IMR-90 (cell line): ENCODE measurements around the gene EME2.

Experiments used
- CEBPB ChIP-seq: IDR thresholded peaks from 2 replicates; pipeline ENCODE4 v1.6.1; 2012; ENCODE audit warnings: low read depth, low read length, improper control_type of control experiment
- POLR2A ChIP-seq: IDR thresholded peaks from 2 replicates; pipeline ENCODE4 v1.6.1; 2012; ENCODE audit warnings: mild to moderate bottlenecking, low read depth, low read length
- RCOR1 ChIP-seq: IDR thresholded peaks from 2 replicates; pipeline ENCODE4 v1.6.1; 2012; ENCODE audit warnings: mild to moderate bottlenecking, low read length, improper control_type of control experiment; ENCODE audit not compliant: insufficient replicate concordance
- SMC3 ChIP-seq: fragments of 150-350 bp; IDR thresholded peaks from 2 replicates; pipeline ENCODE4 v1.6.1; 2016; ENCODE audit warnings: low read depth, mild to moderate bottlenecking, antibody characterized with exemption, low read length, moderate library complexity
- TF ChIP-seq, protein P1 (sequence below): conservative IDR thresholded peaks from 2 replicates; pipeline ENCODE4 v1.5.1; 2012; ENCODE audit warnings: mild to moderate bottlenecking, low read depth, low read length, improper control_type of control experiment

DNA sequence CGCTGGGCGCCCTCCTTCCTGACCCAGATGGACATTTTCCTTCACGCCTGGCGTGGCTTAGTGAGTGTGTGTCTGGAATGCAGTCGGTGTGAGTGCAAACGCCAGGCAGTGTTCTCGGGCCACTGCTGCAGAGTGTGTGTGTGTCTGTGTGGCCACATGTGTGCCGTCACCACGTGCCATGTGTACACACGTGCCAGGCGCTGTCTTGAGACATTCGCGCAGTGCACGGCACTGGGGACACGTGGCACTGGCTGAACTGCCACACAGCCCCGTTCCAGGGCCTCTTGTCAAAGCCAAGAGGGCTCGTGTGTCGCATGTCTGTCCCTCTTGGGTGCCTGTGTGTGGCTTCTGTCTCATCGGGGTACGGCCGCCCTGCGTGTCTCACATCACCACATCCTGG, 37.8 kb upstream of the EME2 start:
- TF ChIP-seq POLR2A (no peak), SMC3 (no peak), CEBPB (no peak), RCOR1 (no peak)
- TF ChIP-seq, protein P1, sequence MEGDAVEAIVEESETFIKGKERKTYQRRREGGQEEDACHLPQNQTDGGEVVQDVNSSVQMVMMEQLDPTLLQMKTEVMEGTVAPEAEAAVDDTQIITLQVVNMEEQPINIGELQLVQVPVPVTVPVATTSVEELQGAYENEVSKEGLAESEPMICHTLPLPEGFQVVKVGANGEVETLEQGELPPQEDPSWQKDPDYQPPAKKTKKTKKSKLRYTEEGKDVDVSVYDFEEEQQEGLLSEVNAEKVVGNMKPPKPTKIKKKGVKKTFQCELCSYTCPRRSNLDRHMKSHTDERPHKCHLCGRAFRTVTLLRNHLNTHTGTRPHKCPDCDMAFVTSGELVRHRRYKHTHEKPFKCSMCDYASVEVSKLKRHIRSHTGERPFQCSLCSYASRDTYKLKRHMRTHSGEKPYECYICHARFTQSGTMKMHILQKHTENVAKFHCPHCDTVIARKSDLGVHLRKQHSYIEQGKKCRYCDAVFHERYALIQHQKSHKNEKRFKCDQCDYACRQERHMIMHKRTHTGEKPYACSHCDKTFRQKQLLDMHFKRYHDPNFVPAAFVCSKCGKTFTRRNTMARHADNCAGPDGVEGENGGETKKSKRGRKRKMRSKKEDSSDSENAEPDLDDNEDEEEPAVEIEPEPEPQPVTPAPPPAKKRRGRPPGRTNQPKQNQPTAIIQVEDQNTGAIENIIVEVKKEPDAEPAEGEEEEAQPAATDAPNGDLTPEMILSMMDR, result no peak
